Measurements from ENCODE around the gene TRPM1.

TRPM1 gene

DNA sequence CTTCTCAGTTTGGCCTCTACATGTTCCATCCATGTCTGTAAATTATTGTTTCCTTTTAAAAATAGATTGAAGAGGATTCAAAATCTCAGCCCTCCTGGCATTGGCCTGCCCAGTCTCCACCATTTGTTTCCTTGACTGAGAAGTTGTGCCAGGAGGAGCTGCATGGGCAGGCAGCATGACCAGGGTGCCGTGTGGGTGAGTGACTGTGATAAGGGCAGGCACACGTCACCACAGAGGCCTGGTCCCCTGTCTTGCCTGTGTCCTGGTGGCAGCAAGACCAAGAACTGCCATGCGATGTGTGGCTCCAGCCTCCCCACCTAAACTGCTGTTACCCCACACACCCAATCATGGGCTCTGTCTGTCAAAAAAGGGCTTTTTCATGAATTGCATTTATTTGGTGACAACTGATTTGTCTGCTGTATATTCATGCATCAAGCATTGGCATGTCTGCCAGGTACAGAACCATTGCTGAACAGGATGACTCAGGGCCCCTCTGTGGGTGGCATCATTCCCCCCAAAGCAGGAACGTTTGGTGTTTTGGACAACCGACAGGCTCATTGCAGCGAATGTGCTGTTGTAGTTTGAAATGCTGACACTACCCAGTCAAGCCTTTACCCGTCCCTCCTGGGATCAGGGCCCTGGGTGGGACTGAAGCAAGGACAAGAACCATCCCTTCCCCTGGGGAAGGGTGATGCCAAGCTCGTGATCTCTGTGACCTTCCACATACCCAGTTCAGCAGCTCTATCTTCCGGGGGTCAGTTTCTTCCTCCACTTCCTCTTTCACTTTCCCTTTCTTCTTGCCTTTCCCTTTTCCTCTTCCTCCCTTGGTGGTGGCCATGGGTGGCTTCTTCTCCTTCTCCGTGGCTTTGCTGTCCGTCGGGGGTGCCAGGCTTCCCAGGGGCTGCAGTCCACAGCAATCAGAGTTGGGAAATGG is 51.6 kb downstream of the TRPM1 start:
- DNase-seq (ENCODE audit: low read depth in 2 of 2, low spot score in 1 of 2) = no peak

DNA sequence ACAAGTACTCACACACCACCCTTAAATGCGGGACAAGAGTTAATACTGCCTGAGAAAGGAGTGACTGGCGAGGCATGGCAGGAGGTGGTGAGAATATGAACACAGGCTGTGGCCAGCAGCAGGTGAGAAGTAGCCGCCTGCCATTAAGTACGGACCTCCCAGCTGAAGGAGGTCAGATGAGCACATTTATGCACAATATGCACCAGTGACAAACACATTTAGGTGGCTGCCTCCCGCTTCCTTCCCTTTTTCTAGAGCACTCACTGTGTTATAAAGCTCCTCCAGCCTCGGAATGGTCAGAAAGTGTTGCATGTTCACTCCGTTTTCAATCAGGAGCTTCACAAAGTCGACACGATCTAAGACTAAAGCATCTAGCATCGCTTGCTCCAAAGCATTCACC is 52.4 kb downstream of the TRPM1 start:
- DNase-seq (ENCODE audit: low read depth in 2 of 2, low spot score in 1 of 2) = no peak

DNA sequence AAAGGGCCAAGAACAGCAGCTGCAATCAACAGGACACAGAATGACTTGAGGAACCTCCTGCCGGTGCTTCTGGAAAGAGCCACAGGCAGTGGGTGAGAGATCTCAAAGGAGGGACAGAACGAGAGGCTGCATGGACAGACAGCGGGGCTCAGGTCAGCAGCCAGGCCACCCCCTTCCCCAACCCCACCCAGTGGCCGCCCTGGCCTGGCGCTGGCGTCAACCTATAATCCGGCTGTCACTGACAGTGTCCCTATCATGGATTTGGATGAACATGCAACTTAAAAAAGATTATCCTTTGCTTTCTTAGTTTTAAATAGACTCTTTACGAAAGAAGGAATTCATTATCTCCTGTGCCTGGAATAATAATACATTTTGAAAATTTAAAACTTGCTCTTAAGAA is 54.1 kb downstream of the TRPM1 start:
- DNase-seq (ENCODE audit: low read depth in 2 of 2, low spot score in 1 of 2) = no peak

DNA sequence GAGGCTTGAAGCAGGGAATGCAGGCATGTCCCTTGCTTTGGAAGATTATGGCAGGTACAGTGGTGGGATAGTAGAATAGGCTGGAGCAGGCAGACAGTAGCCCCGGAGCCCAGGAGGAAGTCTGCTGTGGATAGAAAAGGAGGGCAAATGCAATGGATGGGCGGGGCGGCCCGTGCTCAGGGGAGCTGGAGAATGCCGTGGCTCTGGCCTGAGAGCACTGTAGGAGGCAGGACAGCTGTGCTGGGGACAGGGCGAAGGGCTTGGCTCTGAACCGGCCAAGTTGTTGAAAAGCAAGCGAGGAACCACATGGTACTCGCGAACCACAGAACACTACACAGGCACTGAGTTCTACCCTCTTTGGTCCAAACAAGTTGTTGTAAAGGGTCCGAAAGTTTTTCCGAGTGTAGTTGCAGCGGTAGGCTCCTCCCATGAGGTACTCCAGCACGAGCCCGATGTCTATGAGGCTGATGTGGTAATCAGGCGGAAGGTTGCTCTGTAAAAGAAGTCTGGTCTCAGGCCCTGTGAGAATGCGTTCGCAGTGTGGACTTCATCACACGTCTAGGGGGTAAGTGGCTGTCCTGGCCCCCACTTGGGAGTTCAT is 54.7 kb downstream of the TRPM1 start:
- no peak for DNase-seq (ENCODE audit: low read depth in 2 of 2, low spot score in 1 of 2)

DNA sequence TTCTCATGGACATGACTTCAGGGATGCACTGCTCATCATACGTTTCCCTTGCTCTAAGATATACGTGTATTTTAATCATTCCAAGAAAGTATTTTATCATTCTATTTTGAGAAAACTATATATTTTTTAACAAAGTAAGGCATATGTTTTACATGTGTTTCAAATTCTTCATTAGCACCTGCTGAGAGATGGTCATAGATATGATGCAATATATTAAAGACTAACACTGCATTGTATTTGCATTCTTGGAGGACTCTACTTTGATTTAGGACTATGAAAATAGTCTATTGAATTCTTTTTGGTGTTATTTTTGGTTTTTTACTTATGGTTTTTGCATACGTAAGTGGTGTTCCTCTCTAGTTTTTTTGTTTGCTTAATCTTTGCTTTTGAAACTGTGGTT is 55.9 kb downstream of the TRPM1 start:
- no peak for DNase-seq (ENCODE audit: low read depth in 2 of 2, low spot score in 1 of 2)

DNA sequence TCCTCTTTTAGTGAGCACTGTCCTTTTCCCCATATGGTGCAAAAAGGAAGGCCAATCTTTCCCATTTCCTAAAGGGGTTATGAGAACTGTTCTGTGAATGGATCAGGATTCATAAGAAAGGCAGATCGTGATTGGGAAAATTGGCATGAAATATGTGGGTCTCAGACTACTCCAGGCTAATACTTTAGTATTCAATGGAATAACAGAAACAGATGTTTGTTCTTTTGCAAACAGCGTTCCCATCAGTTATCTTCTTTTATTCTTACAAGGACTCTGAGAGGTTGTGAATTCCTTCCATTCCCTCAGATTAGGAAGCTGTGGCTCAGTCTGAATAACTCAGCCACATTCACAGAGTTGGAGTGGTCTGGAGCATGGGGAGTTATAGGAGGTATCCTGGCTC is 58.8 kb downstream of the TRPM1 start:
- DNase-seq (ENCODE audit: low read depth in 2 of 2, low spot score in 1 of 2) = no peak

DNA sequence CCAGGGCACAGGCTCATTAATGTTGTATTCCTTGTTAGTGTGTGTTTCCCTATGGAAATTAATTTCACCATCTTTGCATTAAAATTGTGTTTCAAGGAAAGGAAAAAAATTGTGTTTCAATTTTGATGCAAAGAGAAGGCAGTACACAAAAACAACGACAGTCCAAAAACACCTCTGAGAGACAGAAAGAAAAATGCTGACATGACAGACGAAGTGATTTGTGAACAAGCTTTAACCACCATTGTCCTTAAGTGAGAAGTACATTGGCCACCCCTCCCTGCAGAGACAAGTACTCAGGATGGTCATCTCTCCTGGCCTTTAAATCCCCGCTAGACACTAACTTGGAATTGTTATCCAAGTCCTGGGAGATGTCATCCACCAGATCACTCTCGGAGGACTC is 59.9 kb downstream of the TRPM1 start:
- no peak for DNase-seq (ENCODE audit: low read depth in 2 of 2, low spot score in 1 of 2)

DNA sequence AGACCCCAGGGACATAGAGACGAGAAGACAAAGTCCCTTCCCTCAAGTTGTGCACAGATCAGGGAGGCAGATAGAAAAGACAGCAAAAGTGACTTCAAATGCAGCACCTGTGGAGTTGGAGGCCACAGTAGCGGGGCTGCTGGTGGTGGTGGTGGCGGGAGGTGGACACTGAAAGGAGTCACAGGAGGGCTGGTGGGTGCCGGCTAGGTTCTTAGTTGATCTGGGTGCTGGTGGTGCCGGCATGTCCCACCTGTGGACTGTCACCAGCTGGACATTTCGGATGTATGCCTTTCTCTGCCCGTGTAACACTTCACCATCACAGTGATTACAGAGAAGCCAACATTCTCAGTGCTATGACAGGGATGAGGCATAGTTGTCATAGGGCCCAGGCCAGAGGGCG is 60.9 kb downstream of the TRPM1 start:
- DNase-seq (ENCODE audit: low read depth in 2 of 2, low spot score in 1 of 2) = no peak

DNA sequence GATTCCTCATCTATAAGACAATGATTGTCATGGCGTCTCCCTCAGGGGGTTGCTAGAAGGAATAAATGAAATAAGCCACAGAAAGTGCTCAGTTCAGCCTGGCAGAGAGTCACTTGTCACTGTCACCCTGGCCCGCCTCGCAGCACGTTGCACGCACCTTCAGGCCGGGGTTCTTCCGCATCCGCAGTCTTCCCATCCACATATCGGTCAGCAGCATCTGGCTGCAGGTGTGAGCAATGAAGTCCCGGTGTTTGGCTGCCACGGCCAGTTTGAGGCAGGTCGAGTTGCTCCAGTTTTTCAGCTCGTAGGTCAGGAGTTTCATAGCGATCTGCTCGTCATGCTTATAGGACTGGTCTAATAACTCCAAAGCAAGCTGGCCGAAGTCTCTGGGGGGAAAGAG is 61.6 kb downstream of the TRPM1 start:
- no peak for DNase-seq (ENCODE audit: low read depth in 2 of 2, low spot score in 1 of 2)

DNA sequence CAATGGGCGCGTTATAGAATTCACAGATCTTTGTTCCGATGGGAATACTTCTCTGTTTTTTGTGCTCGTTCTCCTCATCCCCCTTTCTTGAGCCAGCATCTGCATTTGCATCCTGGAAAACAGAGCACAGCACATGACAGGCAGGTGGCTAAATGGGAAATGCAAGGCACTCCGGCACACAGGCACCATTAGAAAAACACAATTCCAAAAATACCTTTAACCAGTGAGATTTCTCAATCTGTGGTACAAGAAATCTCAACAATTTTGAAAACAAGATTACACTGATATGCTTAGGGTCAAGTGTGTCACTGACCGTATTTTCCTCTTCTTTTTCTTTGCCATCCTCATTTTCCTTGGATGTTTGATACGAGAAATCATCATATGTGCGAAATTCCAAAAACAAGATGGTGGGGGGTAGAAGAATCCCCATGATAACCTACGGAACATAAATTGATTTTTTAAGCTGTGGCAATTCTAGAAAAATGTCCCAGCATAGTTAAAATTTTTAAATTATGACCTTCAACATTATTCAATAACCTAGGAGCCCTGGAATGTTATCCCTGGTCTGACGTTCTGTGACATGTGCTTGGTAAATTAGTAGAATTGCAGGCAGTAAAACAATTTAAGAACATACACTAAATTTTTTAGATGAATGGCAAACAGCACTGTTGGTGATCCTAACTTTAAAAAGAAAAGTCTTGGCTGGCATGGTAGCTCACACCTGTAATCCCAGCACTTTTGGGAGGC is 63.6 kb downstream of the TRPM1 start:
- DNase-seq (ENCODE audit: low read depth in 2 of 2, low spot score in 1 of 2) = no peak

DNA sequence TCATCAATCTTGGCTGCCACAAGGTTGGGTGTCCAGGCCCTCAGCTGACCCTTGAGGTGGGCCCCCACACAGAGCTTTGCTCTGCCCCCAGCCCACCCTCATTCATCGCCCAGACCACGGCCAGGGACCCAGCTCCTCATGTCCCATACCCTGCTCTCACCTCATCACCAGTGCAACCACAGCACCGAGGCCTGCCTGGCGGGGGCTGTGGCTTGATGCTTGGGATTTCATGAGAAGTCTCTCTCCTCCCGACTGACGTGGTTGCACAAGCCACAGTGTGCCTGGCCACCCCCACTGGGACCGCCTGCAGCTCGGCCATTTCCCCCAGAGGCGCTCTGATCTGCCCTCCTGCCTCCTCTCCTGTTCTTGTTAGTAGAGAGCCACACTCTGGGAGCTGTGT is 64.7 kb downstream of the TRPM1 start:
- DNase-seq (ENCODE audit: low read depth in 2 of 2, low spot score in 1 of 2) = no peak

DNA sequence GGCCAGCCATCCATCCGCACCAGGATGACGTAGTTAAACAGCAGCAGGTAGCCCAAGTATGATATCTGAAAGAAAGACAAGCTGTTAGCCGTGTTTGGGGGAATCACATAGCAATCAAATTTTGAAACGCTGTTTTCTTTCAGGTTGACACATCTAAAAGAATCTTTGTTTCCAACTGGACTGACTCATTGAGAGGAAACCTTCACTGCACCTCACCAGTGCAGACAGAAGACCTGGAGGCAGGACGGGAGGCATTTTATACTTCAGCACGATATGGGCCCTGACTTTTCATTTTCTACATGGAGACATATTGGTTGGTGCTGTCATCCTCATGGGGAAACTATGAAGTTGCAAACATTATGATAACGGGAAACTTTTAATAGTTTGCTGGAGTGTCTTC is 65.9 kb downstream of the TRPM1 start:
- no peak for DNase-seq (ENCODE audit: low read depth in 2 of 2, low spot score in 1 of 2)

DNA sequence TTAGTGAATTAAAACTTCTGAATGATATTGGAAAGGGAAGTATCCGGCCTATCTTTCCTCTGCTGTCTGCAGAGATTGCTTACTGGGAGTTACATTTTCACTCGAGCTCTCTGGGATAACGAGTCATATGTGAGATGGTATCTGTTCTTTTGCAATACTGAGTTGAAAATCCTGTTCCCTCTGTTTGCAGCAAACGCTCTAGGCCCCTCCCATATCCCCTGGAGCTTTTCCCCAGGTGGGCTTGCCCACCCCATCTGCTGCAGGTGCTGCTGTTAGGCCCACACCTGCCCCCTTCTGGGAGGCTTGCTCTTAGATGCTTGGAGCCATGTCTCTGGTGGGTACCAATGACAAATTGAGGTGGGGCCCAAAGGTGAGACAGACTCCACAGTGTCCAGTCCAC is 67.4 kb downstream of the TRPM1 start:
- DNase-seq (ENCODE audit: low read depth in 2 of 2, low spot score in 1 of 2) = no peak

DNA sequence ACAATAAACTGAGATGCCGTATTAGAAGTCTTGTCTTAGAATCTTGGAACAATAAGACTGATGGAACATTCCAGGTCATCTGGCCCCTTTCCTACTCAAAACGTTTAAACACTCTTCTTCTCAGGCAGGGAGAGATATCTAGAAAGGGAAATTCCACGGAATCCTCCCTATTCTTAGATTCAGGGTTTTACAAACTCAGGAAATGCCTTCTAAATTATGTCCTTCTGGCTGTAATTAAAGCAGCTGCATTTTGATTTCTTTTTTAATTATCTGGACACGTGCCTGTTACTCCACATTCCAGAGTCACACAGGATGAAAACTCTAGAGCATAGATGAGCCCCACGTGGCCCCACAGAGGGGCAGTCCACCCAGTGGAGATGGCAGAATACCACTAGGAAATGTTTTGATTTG is 68.6 kb downstream of the TRPM1 start:
- no peak for DNase-seq (ENCODE audit: low read depth in 2 of 2, low spot score in 1 of 2)

DNA sequence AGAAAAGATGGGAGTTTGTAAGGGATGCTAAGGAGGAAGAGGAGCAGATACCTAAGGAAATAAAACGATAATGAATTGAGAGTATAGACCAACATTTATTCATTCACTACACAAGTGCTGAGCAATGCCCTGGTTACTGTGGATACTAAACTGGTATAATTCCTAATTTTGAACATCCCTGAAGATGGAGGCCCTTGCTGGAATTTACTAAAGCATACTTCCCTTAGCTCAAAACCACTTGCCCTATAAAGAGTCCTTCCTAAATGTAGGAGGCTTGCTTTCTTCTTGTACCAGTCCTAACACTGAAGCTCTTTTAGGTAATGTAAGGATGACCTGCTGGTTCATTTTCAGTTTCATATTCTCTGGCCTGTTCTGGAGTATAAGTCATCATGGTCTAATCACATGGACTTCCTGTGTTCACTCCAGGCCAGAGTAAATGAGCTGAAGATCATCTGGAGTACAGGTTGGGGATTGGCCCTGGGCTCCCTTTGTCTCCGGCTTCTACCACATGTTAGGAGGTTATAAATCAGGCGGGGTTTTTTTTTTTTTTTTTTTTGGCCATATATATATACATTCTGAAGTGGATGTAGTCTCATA is 70.0 kb downstream of the TRPM1 start:
- no peak for DNase-seq (ENCODE audit: low read depth in 2 of 2, low spot score in 1 of 2)

DNA sequence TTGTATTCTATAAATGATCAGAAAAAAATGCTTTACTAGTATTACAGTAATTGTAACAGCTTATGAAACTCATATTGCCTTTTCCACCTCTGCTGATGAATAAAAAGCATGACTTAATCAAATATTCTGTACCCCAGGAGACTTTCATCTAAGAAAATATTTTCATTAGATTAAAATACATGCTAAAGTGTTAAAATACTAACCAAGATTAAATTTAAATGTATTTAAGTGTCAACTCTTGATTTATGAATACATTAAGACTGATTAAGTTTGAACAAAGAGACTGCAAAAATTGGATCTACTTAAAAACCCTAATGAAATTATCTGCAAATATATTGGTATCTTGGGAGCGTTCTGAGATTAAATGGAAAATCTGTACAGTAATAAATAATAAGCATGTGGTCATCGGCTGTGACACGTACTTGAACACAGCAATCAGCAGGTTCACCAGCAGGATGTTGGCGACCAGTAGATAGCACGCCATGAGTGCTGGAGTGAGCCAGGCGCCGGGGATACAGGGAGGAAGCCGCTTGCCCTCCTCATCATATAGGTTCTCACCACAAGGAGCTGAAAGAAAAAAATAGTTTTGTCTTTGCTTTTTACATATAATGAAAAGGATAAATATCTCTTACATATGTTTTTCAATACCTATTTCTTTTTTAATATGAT is 73.5 kb downstream of the TRPM1 start:
- no peak for DNase-seq (ENCODE audit: low read depth in 2 of 2, low spot score in 1 of 2)

DNA sequence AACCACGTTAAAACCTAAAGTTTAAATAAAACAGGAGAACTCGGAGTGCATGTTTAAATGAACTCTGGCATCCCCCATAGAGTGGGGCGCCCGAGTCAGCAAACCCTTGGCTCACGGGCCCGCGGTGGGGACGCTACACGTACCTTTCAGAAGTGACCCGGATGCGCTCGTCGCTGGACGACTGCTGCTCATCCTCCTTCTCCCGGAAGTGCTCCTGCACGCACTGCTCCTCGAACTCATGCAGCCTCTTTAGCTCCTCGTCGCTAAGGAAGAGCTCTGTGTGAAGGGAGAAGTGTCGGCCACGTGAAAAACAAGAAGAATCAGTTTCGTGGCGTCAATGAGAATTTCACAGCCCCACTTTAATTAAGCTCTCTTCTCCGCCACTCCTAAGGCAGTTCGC is 75.5 kb downstream of the TRPM1 start:
- DNase-seq (ENCODE audit: low read depth in 2 of 2, low spot score in 1 of 2) = no peak

DNA sequence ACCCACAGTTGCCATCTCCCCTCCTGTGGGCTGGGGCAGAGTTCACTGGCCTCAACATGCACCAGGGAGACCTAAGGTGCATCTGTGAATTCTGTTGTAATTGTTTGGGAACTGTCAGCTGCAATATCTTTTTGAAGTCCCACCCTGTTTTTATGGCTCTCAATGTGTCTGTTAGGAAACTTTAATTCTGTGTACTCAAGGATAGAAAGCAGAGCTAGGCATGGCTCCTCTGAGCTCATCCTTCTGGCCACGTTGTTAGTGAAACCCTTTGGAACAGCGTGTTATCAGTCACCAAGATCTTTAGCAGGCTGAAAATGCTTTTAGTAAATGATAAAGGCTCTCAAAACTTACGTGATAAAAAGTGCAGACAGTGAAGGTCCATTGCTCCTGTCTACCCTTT is 76.5 kb downstream of the TRPM1 start:
- no peak for DNase-seq (ENCODE audit: low read depth in 2 of 2, low spot score in 1 of 2)

DNA sequence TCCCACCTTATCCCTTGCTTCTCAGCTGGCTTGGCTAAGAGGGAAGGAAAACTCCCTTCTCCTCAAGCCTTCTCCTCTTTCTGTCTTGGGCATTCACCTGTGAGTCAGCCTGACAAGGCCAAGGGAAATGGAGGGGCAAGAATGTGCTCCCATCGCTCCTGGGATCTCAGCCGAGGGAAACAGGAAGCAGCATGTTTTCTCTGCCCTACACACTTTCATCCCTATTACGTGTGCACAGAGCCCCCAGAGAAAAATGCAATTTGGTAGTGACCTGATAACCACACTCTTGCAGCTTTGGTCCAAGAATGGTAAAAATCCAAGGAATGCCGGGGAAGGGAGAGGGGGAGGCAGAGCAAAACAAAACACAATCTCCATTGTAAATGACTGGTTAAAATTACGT is 77.2 kb downstream of the TRPM1 start:
- no peak for DNase-seq (ENCODE audit: low read depth in 2 of 2, low spot score in 1 of 2)

DNA sequence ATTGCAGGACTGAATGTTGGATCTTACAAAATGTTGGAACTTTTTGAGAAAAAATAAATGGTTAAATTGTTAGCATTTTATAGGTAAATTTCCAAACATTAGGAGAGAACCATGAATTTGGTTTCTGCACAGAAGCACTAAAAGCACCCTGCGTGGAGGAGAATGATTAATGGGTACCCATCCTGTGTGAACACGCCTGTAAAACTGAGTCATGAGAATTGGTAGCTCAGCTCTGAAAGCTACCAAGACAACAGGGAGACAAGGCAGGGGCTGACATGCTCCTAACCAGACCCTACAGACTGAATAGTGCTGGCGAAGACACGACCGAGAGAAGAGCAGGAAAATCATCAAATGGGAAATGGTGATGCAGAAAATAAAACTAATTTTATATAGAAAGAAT is 77.7 kb downstream of the TRPM1 start:
- DNase-seq (ENCODE audit: low read depth in 2 of 2, low spot score in 1 of 2) = no peak

DNA sequence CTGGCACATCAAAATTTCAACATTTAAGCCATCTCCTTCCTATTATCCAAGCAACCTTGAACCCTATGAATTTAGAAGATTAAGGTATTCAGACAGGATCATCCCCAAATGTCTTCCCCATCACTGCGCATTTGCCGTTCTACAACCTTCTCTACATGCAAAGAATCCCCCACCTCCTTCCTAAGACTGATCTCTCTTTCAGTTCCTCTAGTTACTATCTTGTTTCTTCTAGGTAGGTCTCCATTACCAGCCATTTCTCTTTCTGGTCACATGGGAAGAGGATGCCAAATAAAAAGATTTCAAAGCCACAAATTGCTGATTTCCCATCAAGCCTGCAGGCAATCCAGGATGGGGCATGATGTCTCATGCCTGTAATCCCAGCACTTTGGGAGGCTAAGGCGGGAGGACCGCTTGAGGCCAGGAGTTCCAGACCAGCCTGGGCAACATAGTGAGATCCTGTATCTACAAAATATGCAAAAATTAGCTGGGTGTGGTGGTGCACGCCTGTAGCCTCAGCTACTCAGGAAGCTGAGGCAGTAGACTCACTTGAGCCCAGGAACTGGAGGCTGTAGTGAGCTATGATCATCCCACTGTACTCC is 80.4 kb downstream of the TRPM1 start:
- DNase-seq (ENCODE audit: low read depth in 2 of 2, low spot score in 1 of 2) = no peak
